Thyroid gland (tissue), 4 donors: ENCODE measurements around the gene MAPK10. TPM values are rescaled to one million over a fixed set of nuclear protein-coding genes. Genes with fewer than 3 reads are reported as not detected.

ENCODE experiments used
- DNase-seq, 2 donors: peaks; one replicate each; pipeline ENCODE4 v3.0.0-alpha.2; 2019
- H3K27ac ChIP-seq, 3 donors: fragments of 200-600 bp; sonication (generic); 1 replicate in 2 of 3; 2 replicates in 1 of 3; pipeline ENCODE4 v1.5.1; 2016 to 2019; ENCODE audit warnings: mild to moderate bottlenecking in 1 of 3, moderate library complexity in 1 of 3
- H3K27me3 ChIP-seq: fragments of 200-600 bp; sonication (generic); one replicate; pipeline ENCODE4 v1.5.1; 2019
- H3K36me3 ChIP-seq, 2 donors: fragments of 200-600 bp; sonication (generic); one replicate each; pipeline ENCODE4 v1.5.1; 2016 to 2019
- H3K4me1 ChIP-seq, 2 donors: fragments of 200-600 bp; sonication (generic); one replicate each; pipeline ENCODE4 v1.5.1; 2017 to 2019
- H3K4me3 ChIP-seq, 3 donors: fragments of 200-600 bp; sonication (generic); replicated peaks in 1 of 3; 1 replicate in 2 of 3; 2 replicates in 1 of 3; pipeline ENCODE4 v1.5.1; 2016; ENCODE audit warnings: mild to moderate bottlenecking in 1 of 3
- H3K9me3 ChIP-seq: fragments of 200-600 bp; sonication (generic); one replicate; pipeline ENCODE4 v1.5.1; 2017
- CTCF ChIP-seq, 6 experiments: fragments of 200-600 bp in 3 of 6; fragments of 450-650 bp in 3 of 6; sonication (generic) in 3 of 6; IDR thresholded peaks; one replicate each; pipeline ENCODE4 v1.5.1; 2016 to 2019; ENCODE audit warnings: antibody characterized with exemption in 6 of 6, mild to moderate bottlenecking in 2 of 6, inconsistent platforms in 1 of 6, moderate library complexity in 1 of 6
- POLR2A ChIP-seq, 2 donors: fragments of 450-650 bp; IDR thresholded peaks; one replicate each; pipeline ENCODE4 v1.6.1; 2017; ENCODE audit warnings: antibody characterized with exemption in 2 of 2, mild to moderate bottlenecking in 2 of 2, moderate library complexity in 1 of 2
- WGBS, 2 donors: methylation state at CpG; one replicate each; pipeline ENCODE4 v1.1.5; 2017; 5-methylcytosine and 5-hydroxymethylcytosine counted together
- intact Hi-C: fragments of 100-400 bp; cut with DNase I; formaldehyde crosslinking; loops from one replicate; pipeline ENCODE4 v1.15.1; 2023
- total RNA-seq, 4 donors: library from RNA; depleted of rRNA; stranded (reverse); fragments of >200 nt; gene quantifications; one replicate each; pipeline ENCODE4 v1.2.3, GENCODE V29; 2016

Gene MAPK10
- total RNA-seq, 4 donors from 2014 or later, result 65.4 to 95.0 (median 86.2) TPM

GRCh38 chr4:86269354-86269753 is 90.5 kb downstream of the MAPK10 start:
- WGBS, 2 donors, result 88% methylated on average over 1 of the region's 1 CpG
- no peak for DNase-seq
- Histone ChIP-seq H3K36me3 (no peaks in the 10 kb centered on the region), H3K9me3 (no peaks in the 10 kb centered on the region), H3K27me3 (no peaks in the 10 kb centered on the region), H3K4me3 (no peak overlapping the region), H3K27ac (no peak overlapping the region), H3K4me1 (no peaks in the 10 kb centered on the region)
- TF ChIP-seq POLR2A (IDR thresholded peaks at IDR 0.05) (no peak), CTCF (IDR thresholded peaks at IDR 0.05) (no peak)
- intact Hi-C loops, result no loop called here

GRCh38 chr4:86264241-86264640 is 95.6 kb downstream of the MAPK10 start:
- TF ChIP-seq POLR2A (IDR thresholded peaks at IDR 0.05), result no peak
- no peak for TF ChIP-seq CTCF (IDR thresholded peaks at IDR 0.05)
- H3K27me3 ChIP-seq, result no peaks in the 10 kb centered on the region
- intact Hi-C loops, result no loop called here

GRCh38 chr4:86261636-86262035 is 98.2 kb downstream of the MAPK10 start:
- intact Hi-C loops, result no loop called here

More at GRCh38 chr4:86264241-86264640, 95.6 kb downstream of the MAPK10 start:
- H3K36me3 ChIP-seq, result no peaks in the 10 kb centered on the region
- DNase-seq, result no peak
- H3K27ac ChIP-seq, result no peak overlapping the region
- H3K4me1 ChIP-seq, result no peaks in the 10 kb centered on the region
- H3K4me3 ChIP-seq, result no peak overlapping the region
- no peaks in the 10 kb centered on the region for H3K9me3 ChIP-seq

DNA sequence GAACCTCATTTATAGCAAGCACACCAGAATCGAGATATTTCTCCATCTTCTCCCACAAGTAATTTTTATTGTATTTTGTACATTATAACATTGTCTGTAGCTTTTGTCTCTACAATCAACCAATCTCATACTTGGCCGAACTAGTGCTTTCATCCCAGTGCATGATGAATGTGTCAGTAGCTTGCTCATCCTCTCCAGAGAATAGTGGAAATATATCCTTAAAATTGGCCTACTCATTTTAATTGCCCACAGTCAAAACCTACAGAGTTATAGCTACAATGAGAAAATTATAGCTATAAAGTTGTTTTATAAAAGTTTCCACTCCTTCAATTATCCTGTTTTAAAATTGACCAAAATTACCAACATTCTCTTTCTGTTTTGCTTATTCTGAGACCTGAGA is 103.8 kb downstream of the MAPK10 start:
- H3K9me3 ChIP-seq, result no peaks in the 10 kb centered on the region
- WGBS, 2 donors, result 75 to 86% methylated on average over 2 of the region's 2 CpGs

More at GRCh38 chr4:86261636-86262035, 98.2 kb downstream of the MAPK10 start:
- H3K4me3 ChIP-seq, result no peak overlapping the region
- no peaks in the 10 kb centered on the region for H3K9me3 ChIP-seq
- no peaks in the 10 kb centered on the region for H3K36me3 ChIP-seq
- no peaks in the 10 kb centered on the region for H3K4me1 ChIP-seq
- TF ChIP-seq POLR2A (IDR thresholded peaks at IDR 0.05), result no peak
- TF ChIP-seq CTCF (IDR thresholded peaks at IDR 0.05), result no peak
- DNase-seq, result no peak
- H3K27ac ChIP-seq, result no peak overlapping the region
- WGBS, 2 donors, result 59 to 76% methylated on average over 1 of the region's 1 CpG
- no peaks in the 10 kb centered on the region for H3K27me3 ChIP-seq

GRCh38 chr4:86250619-86251018 is 109.2 kb downstream of the MAPK10 start:
- no peaks in the 10 kb centered on the region for H3K27me3 ChIP-seq
- H3K4me1 ChIP-seq, result no peaks in the 10 kb centered on the region
- no peak for DNase-seq
- H3K4me3 ChIP-seq, result no peak overlapping the region
- no peak overlapping the region for H3K27ac ChIP-seq
- no peaks in the 10 kb centered on the region for H3K9me3 ChIP-seq
- WGBS, 2 donors, result 28 to 38% methylated on average over 1 of the region's 1 CpG
- no peaks in the 10 kb centered on the region for H3K36me3 ChIP-seq
- intact Hi-C loops, result no loop called here
- no peak for TF ChIP-seq POLR2A (IDR thresholded peaks at IDR 0.05)
- TF ChIP-seq CTCF (IDR thresholded peaks at IDR 0.05), result no peak

More for the DNA sequence above, 103.8 kb downstream of the MAPK10 start:
- no peak for TF ChIP-seq POLR2A (IDR thresholded peaks at IDR 0.05)
- no peak for TF ChIP-seq CTCF (IDR thresholded peaks at IDR 0.05)
- Histone ChIP-seq H3K4me3 (no peak overlapping the region), H3K36me3 (no peaks in the 10 kb centered on the region), H3K27ac (no peak overlapping the region), H3K4me1 (no peaks in the 10 kb centered on the region), H3K27me3 (no peaks in the 10 kb centered on the region)
- no peak for DNase-seq
- intact Hi-C loops, result no loop called here
